ENCODE data around the gene ISCA2. TPM values are rescaled to one million over a fixed set of nuclear protein-coding genes. Genes with fewer than 3 reads are reported as not detected.
A peak's percentile ranks its signal among the peaks of the same experiment; 100 is the strongest.

Gene ISCA2
- polyA plus RNA-seq, 4 donors: 23.4 to 37.4 (median 27.8) TPM

DNA sequence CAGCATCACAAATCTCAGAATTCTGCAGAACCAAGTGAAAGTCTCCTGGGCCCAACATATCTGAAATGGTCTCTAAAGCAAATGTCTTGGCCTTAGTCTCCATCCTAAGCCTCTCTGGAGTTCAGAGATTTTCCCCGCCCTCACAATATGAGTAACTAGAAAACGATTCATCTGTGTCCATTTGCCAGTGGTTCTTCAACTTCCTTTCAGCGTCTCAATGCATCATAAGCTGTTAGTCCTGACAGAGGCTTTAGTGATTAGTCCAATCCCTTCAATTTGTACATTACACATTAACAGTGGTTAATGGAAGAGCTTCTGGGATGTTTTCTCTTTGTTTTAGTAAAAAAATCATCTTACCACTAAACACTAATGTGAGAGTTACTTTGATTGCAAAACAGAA is 17.9 kb upstream of the ISCA2 start:
- Histone ChIP-seq H3K4me3 (ENCODE audit: low read depth in 1 of 3, low read length in 3 of 3) (no peak overlapping the region), H3K9me3 (ENCODE audit: control insufficient read depth in 2 of 2, insufficient read depth in 1 of 2, low read depth in 1 of 2, low read length in 1 of 2) (no peaks in the 10 kb centered on the region), H3K27me3 (ENCODE audit: control insufficient read depth in 3 of 3, insufficient read depth in 3 of 3, low read length in 3 of 3) (no peaks in the 10 kb centered on the region), H3K27ac (ENCODE audit: low read depth in 1 of 3, low read length in 2 of 3) (no peak overlapping the region), H3K36me3 (ENCODE audit: control insufficient read depth in 3 of 3, insufficient read depth in 2 of 3, low read depth in 1 of 3, low read length in 3 of 3) (peaks cover 4 to 27% (median 6%) of the 10 kb centered on the region in 3 donors), H3K4me1 (ENCODE audit: control insufficient read depth in 3 of 3, insufficient read depth in 2 of 3, low read depth in 1 of 3, low read length in 2 of 3) (no peaks in the 10 kb centered on the region)
- DNase-seq: no peak
- no peak for FAIRE-seq
- 59 to 72% (median 61%) methylated on average over 3 of the region's 3 CpGs for WGBS, 3 donors

DNA sequence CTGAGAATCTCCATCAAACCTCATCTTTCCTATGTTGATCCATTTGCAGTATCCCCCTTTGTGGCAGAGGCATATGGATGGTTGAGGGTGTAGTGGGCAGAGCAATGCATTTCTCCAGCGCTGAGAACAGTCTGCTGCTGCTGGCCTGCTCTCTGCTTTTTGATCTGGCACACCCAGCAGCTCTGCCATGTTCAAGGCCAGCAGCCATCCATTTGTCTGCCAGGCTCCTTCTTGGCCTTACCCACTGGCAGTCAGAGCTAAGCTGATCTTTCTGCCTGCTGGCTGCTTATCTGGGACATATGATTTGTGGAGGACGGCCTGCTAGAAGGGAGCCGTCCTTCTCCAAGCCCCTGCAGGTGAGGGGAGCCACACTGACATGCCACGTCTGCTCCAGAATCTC is 17.5 kb upstream of the ISCA2 start:
- DNase-seq: no peak
- Histone ChIP-seq H3K27ac (ENCODE audit: low read depth in 1 of 3, low read length in 2 of 3) (no peak overlapping the region), H3K36me3 (ENCODE audit: control insufficient read depth in 3 of 3, insufficient read depth in 2 of 3, low read depth in 1 of 3, low read length in 3 of 3) (peaks cover 4 to 30% (median 8%) of the 10 kb centered on the region in 3 donors), H3K27me3 (ENCODE audit: control insufficient read depth in 3 of 3, insufficient read depth in 3 of 3, low read length in 3 of 3) (no peaks in the 10 kb centered on the region), H3K4me1 (ENCODE audit: control insufficient read depth in 3 of 3, insufficient read depth in 2 of 3, low read depth in 1 of 3, low read length in 2 of 3) (no peaks in the 10 kb centered on the region), H3K4me3 (ENCODE audit: low read depth in 1 of 3, low read length in 3 of 3) (no peak overlapping the region), H3K9me3 (ENCODE audit: control insufficient read depth in 2 of 2, insufficient read depth in 1 of 2, low read depth in 1 of 2, low read length in 1 of 2) (no peaks in the 10 kb centered on the region)
- no peak for FAIRE-seq
- 86 to 94% (median 91%) methylated on average over 4 of the region's 4 CpGs for WGBS, 3 donors

DNA sequence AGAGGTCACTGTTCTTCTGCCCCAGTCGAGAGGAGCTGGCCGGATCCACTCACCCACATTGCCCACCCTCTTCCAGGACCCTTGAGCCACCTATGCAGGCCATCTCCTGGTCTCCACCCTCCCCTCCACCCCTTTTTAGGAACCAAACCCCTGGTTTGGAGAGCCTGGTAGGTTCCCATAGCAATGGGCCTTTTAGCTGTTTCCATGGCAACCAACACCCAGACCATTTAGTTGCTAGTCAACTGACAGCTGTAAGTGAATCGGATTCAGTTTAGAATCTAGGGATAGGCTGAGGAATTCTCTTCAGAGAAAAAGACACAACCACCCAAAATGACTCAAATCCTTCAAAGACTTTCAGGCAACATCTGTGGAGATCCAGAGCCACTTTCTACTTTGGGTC is 17.0 kb upstream of the ISCA2 start:
- DNase-seq (no peak), FAIRE-seq (no peak)
- Histone ChIP-seq H3K9me3 (ENCODE audit: control insufficient read depth in 2 of 2, insufficient read depth in 1 of 2, low read depth in 1 of 2, low read length in 1 of 2) (no peaks in the 10 kb centered on the region), H3K4me1 (ENCODE audit: control insufficient read depth in 3 of 3, insufficient read depth in 2 of 3, low read depth in 1 of 3, low read length in 2 of 3) (no peaks in the 10 kb centered on the region), H3K27ac (ENCODE audit: low read depth in 1 of 3, low read length in 2 of 3) (no peak overlapping the region), H3K27me3 (ENCODE audit: control insufficient read depth in 3 of 3, insufficient read depth in 3 of 3, low read length in 3 of 3) (no peaks in the 10 kb centered on the region), H3K36me3 (ENCODE audit: control insufficient read depth in 3 of 3, insufficient read depth in 2 of 3, low read depth in 1 of 3, low read length in 3 of 3) (peaks cover 4 to 32% (median 10%) of the 10 kb centered on the region in 3 donors), H3K4me3 (ENCODE audit: low read depth in 1 of 3, low read length in 3 of 3) (no peak overlapping the region)
- WGBS, 3 donors: 92 to 95% (median 92%) methylated on average over 3 of the region's 3 CpGs

DNA sequence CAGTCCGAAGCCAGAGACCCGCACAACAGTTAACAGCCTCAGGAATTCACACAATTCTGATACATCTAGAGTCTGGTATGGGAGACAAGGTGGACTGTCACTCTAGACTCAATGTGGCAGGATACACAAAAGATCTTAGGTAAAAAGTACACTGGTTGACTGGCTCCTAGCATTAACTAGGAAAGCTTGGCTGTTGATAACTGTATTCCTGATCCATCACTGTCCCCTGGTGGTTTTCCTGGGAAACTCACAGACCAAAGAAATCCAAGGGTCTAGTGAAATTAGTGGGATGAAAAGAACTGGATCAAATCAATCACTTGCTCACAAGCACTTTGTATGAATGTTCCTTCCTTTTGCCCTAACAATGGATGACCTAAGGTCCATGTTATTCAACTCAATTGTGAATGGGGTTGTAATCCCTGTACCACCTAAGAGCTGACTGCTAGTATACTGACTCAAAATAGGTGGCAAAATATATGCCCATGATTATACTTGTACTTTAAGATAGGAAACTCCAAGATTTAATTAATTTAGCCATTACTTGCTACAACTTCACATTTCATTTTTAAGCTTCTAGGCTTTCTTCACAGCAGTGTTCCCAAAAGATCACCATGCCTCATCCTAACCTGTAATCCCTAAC is 14.4 kb upstream of the ISCA2 start:
- Histone ChIP-seq H3K4me3 (ENCODE audit: low read depth in 1 of 3, low read length in 3 of 3) (no peak overlapping the region), H3K36me3 (ENCODE audit: control insufficient read depth in 3 of 3, insufficient read depth in 2 of 3, low read depth in 1 of 3, low read length in 3 of 3) (peaks cover 6 to 29% (median 12%) of the 10 kb centered on the region in 3 donors), H3K9me3 (ENCODE audit: control insufficient read depth in 2 of 2, insufficient read depth in 1 of 2, low read depth in 1 of 2, low read length in 1 of 2) (no peaks in the 10 kb centered on the region), H3K4me1 (ENCODE audit: control insufficient read depth in 3 of 3, insufficient read depth in 2 of 3, low read depth in 1 of 3, low read length in 2 of 3) (no peaks in the 10 kb centered on the region), H3K27ac (ENCODE audit: low read depth in 1 of 3, low read length in 2 of 3) (no peak overlapping the region), H3K27me3 (ENCODE audit: control insufficient read depth in 3 of 3, insufficient read depth in 3 of 3, low read length in 3 of 3) (no peaks in the 10 kb centered on the region)
- DNase-seq (peak; percentile 20 to 35), FAIRE-seq (no peak)
- WGBS, 3 donors: 95 to 100% (median 97%) methylated on average over 2 of the region's 2 CpGs

DNA sequence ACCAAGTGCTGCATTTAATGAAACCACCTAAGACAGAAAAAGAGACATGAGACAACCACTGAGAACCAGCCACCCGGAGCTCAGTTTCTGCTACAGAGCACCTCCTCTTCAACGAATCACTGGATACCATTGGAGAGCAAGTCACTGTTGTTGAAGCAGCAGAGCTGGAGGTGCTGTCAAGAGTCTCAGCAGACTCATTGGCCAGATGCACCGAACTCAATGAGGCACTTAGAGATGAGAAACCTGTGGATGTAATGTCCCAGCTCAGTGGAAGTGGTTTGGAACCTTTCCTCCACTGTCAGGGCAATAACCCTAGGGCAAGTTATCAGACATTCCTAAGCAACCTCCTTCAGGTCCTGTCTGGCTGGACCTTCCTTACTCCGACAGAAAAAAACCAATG is 13.5 kb upstream of the ISCA2 start:
- FAIRE-seq: no peak
- Histone ChIP-seq H3K27me3 (ENCODE audit: control insufficient read depth in 3 of 3, insufficient read depth in 3 of 3, low read length in 3 of 3) (no peaks in the 10 kb centered on the region), H3K9me3 (ENCODE audit: control insufficient read depth in 2 of 2, insufficient read depth in 1 of 2, low read depth in 1 of 2, low read length in 1 of 2) (no peaks in the 10 kb centered on the region), H3K36me3 (ENCODE audit: control insufficient read depth in 3 of 3, insufficient read depth in 2 of 3, low read depth in 1 of 3, low read length in 3 of 3) (peaks cover 6 to 29% (median 12%) of the 10 kb centered on the region in 3 donors), H3K27ac (ENCODE audit: low read depth in 1 of 3, low read length in 2 of 3) (no peak overlapping the region), H3K4me3 (ENCODE audit: low read depth in 1 of 3, low read length in 3 of 3) (no peak overlapping the region), H3K4me1 (ENCODE audit: control insufficient read depth in 3 of 3, insufficient read depth in 2 of 3, low read depth in 1 of 3, low read length in 2 of 3) (no peaks in the 10 kb centered on the region)
- DNase-seq: no peak
- WGBS, 3 donors: 81 to 84% (median 81%) methylated on average over 4 of the region's 4 CpGs

DNA sequence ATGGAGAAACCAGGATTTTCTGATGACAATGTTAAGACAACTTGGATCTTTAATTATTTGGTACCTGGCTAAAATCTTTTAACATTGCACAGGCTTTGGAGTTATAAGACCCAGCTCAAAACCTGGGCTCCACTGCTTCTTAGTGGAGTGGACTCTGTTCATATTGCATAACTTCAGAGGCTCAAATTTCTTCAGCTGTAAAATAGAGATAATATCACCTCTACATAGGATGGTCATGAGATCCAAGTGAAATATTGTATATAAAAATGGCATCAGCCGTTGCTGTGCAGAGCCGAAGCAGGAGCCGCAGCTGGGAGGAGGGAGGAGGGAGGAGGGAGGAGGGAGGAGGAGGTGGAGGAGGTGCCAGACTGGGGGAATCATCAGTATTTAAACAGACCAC is 11.0 kb upstream of the ISCA2 start:
- FAIRE-seq: no peak
- Histone ChIP-seq H3K27me3 (ENCODE audit: control insufficient read depth in 3 of 3, insufficient read depth in 3 of 3, low read length in 3 of 3) (no peaks in the 10 kb centered on the region), H3K27ac (ENCODE audit: low read depth in 1 of 3, low read length in 2 of 3) (peak overlapping the region in 1 of 3 donors; percentile 5), H3K4me1 (ENCODE audit: control insufficient read depth in 3 of 3, insufficient read depth in 2 of 3, low read depth in 1 of 3, low read length in 2 of 3) (peaks cover 2 to 7% (median 4%) of the 10 kb centered on the region in 3 donors), H3K36me3 (ENCODE audit: control insufficient read depth in 3 of 3, insufficient read depth in 2 of 3, low read depth in 1 of 3, low read length in 3 of 3) (peaks cover 6 to 26% (median 12%) of the 10 kb centered on the region in 3 donors), H3K9me3 (ENCODE audit: control insufficient read depth in 2 of 2, insufficient read depth in 1 of 2, low read depth in 1 of 2, low read length in 1 of 2) (no peaks in the 10 kb centered on the region), H3K4me3 (ENCODE audit: low read depth in 1 of 3, low read length in 3 of 3) (no peak overlapping the region)
- peak in 1 of 2 donors; percentile 64 for DNase-seq
- WGBS, 3 donors: 77 to 84% (median 83%) methylated on average over 3 of the region's 3 CpGs

DNA sequence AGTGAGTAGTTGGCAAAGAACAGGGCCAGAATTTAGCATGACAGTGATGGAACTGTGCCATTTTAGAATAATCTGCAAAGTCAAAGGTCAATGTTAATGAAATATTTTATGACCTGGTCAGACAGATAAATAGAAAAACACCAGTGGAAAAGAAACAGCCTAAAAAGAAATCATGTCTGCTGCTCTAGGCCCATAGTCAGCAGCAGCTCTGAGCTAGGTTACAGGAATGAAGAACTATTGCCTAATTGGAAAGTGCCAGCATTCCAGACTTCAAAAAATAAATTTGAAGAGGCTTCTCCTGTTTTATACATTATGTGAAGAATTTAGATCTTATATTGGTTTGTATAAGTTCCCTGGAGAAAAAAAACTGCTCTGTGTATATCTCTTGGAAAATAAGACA is 10.2 kb upstream of the ISCA2 start:
- Histone ChIP-seq H3K4me1 (ENCODE audit: control insufficient read depth in 3 of 3, insufficient read depth in 2 of 3, low read depth in 1 of 3, low read length in 2 of 3) (peaks cover 2 to 7% (median 4%) of the 10 kb centered on the region in 3 donors), H3K9me3 (ENCODE audit: control insufficient read depth in 2 of 2, insufficient read depth in 1 of 2, low read depth in 1 of 2, low read length in 1 of 2) (no peaks in the 10 kb centered on the region), H3K4me3 (ENCODE audit: low read depth in 1 of 3, low read length in 3 of 3) (no peak overlapping the region), H3K36me3 (ENCODE audit: control insufficient read depth in 3 of 3, insufficient read depth in 2 of 3, low read depth in 1 of 3, low read length in 3 of 3) (peaks cover 6 to 23% (median 12%) of the 10 kb centered on the region in 3 donors), H3K27me3 (ENCODE audit: control insufficient read depth in 3 of 3, insufficient read depth in 3 of 3, low read length in 3 of 3) (no peaks in the 10 kb centered on the region), H3K27ac (ENCODE audit: low read depth in 1 of 3, low read length in 2 of 3) (no peak overlapping the region)
- FAIRE-seq (no peak), DNase-seq (no peak)

DNA sequence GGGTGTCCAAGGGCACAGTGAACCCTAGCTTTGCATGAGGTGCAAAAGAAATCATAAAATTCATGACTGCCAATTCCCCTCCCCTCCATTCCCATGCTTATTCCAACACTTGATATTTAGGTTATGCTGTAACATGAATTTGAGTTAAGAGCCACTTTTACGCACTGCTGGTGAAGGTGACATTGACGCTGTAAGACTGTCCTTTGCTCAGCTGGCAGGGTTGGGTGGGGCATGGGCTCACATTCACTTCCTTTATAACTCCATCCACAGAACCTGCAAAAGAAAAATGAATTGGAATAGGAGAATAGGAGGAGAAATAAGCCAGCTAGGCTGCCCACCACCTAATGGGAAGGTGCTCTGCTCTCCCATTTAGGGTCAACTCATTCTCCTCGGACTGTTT is 7.4 kb upstream of the ISCA2 start:
- peaks cover 3 to 12% (median 6%) of the 10 kb centered on the region in 3 donors for H3K36me3 ChIP-seq (ENCODE audit: control insufficient read depth in 3 of 3, insufficient read depth in 2 of 3, low read depth in 1 of 3, low read length in 3 of 3)
- no peak overlapping the region for H3K27ac ChIP-seq (ENCODE audit: low read depth in 1 of 3, low read length in 2 of 3)
- no peak overlapping the region for H3K4me3 ChIP-seq (ENCODE audit: low read depth in 1 of 3, low read length in 3 of 3)
- no peak for FAIRE-seq
- WGBS, 3 donors: 52 to 71% (median 57%) methylated on average over 3 of the region's 3 CpGs
- H3K4me1 ChIP-seq (ENCODE audit: control insufficient read depth in 3 of 3, insufficient read depth in 2 of 3, low read depth in 1 of 3, low read length in 2 of 3): peaks cover 4 to 12% (median 6%) of the 10 kb centered on the region in 3 donors
- DNase-seq: peak; percentile 40 to 48
- H3K27me3 ChIP-seq (ENCODE audit: control insufficient read depth in 3 of 3, insufficient read depth in 3 of 3, low read length in 3 of 3): no peaks in the 10 kb centered on the region
- H3K9me3 ChIP-seq (ENCODE audit: control insufficient read depth in 2 of 2, insufficient read depth in 1 of 2, low read depth in 1 of 2, low read length in 1 of 2): no peaks in the 10 kb centered on the region
